ENCODE measurements around the gene BMPR1A.

BMPR1A gene

GRCh38 chr10:86718556-86718955 is 37.9 kb upstream of the BMPR1A start:
- DNase-seq (ENCODE audit: low read depth), result no peak
- no peak for TF ChIP-seq CTCF (IDR thresholded peaks at IDR 0.05; ENCODE audit: low read length, missing control alignments)
- H3K4me3 ChIP-seq (replicated peaks; ENCODE audit: low read depth, low read length), result no peak overlapping the region

- no peak for DNase-seq (ENCODE audit: low read depth)
- H3K4me3 ChIP-seq (replicated peaks; ENCODE audit: low read depth, low read length), result no peak overlapping the region
- no peak for TF ChIP-seq CTCF (IDR thresholded peaks at IDR 0.05; ENCODE audit: low read length, missing control alignments)
These were observed 35.2 kb upstream of the BMPR1A start for GRCh38 chr10:86721232-86721631.

- TF ChIP-seq CTCF (IDR thresholded peaks at IDR 0.05; ENCODE audit: low read length, missing control alignments), result no peak
- no peak for DNase-seq (ENCODE audit: low read depth)
- H3K4me3 ChIP-seq (replicated peaks; ENCODE audit: low read depth, low read length), result no peak overlapping the region
These were observed 33.4 kb upstream of the BMPR1A start for GRCh38 chr10:86723009-86723408.

- DNase-seq (ENCODE audit: low read depth), result no peak
- no peak overlapping the region for H3K4me3 ChIP-seq (replicated peaks; ENCODE audit: low read depth, low read length)
- TF ChIP-seq CTCF (IDR thresholded peaks at IDR 0.05; ENCODE audit: low read length, missing control alignments), result no peak
These were observed 32.0 kb upstream of the BMPR1A start for GRCh38 chr10:86724445-86724844.

GRCh38 chr10:86725980-86726676 is 30.3 kb upstream of the BMPR1A start:
- no peak overlapping the region for H3K4me3 ChIP-seq (replicated peaks; ENCODE audit: low read depth, low read length)
- no peak for DNase-seq (ENCODE audit: low read depth)
- no peak for TF ChIP-seq CTCF (IDR thresholded peaks at IDR 0.05; ENCODE audit: low read length, missing control alignments)

- DNase-seq (ENCODE audit: low read depth), result no peak
- no peak overlapping the region for H3K4me3 ChIP-seq (replicated peaks; ENCODE audit: low read depth, low read length)
- no peak for TF ChIP-seq CTCF (IDR thresholded peaks at IDR 0.05; ENCODE audit: low read length, missing control alignments)
These were observed 29.8 kb upstream of the BMPR1A start for GRCh38 chr10:86726677-86726999.

- no peak for TF ChIP-seq CTCF (IDR thresholded peaks at IDR 0.05; ENCODE audit: low read length, missing control alignments)
- DNase-seq (ENCODE audit: low read depth), result no peak
- no peak overlapping the region for H3K4me3 ChIP-seq (replicated peaks; ENCODE audit: low read depth, low read length)
These were observed 28.9 kb upstream of the BMPR1A start for GRCh38 chr10:86727470-86727869.
